Mucosa of descending colon (tissue), 3 donors: ENCODE data around the gene NHERF1. TPM values are rescaled to one million over a fixed set of nuclear protein-coding genes. Genes with fewer than 3 reads are reported as not detected.

Experiments used
- ATAC-seq: fragments of 200-7000 bp; cut with Tn5 transposase; one replicate; pipeline ENCODE4 v1.9.1; 2020; ENCODE audit warnings: mild to moderate bottlenecking, moderate library complexity
- DNase-seq, 3 donors: peaks; one replicate each; pipeline ENCODE4 v3.0.0-alpha.2; 2020
- H3K36me3 ChIP-seq: fragments of 200-600 bp; one replicate; pipeline ENCODE4 v1.8.0; 2021; ENCODE audit warnings: low read depth, mild to moderate bottlenecking
- H3K4me1 ChIP-seq: fragments of 200-600 bp; one replicate; pipeline ENCODE4 v1.8.0; 2021; ENCODE audit warnings: low read depth, mild to moderate bottlenecking
- H3K4me3 ChIP-seq: fragments of 200-600 bp; one replicate; pipeline ENCODE4 v1.8.0; 2021; ENCODE audit warnings: mild to moderate bottlenecking
- H3K9me3 ChIP-seq: fragments of 200-600 bp; one replicate; pipeline ENCODE4 v1.8.0; 2021; ENCODE audit warnings: mild to moderate bottlenecking
- CTCF ChIP-seq: fragments of 200-600 bp; IDR thresholded peaks from one replicate; pipeline ENCODE4 v1.8.0; 2022; ENCODE audit warnings: antibody characterized with exemption, mild to moderate bottlenecking
- intact Hi-C, 2 donors: fragments of 100-400 bp; cut with DNase I in 1 of 2; cut with micrococcal nuclease in 1 of 2; formaldehyde crosslinking; loops; one replicate each; pipeline versions ENCODE4 v1.11.0 to v1.11.1; 2022; cut with DNase I, micrococcal nuclease
- total RNA-seq, 3 donors: library from RNA; stranded (reverse); fragmentation: NEBNext Ultra II Directional in 2 of 3; extraction: Animal tissue kit (Norgen Biotek cat#: 25700) in 2 of 3; gene quantifications; one replicate each; pipeline versions ENCODE4 v1.2.1 to v1.2.4, GENCODE V29; 2021 to 2023
- donor health status: DM: no; HTN: no; CAD: no; lungs with moderate emphysema.
- donor health status: DM: no; HTN: no; CAD: no.
- donor health status: DM: no; HTN: yes; CAD: no.

Gene NHERF1
- total RNA-seq, 3 donors from 2014 or later = 109 to 281 (median 164) TPM

- peaks cover 16% of the 10 kb centered on the region for H3K4me1 ChIP-seq
- intact Hi-C loops = no loop called here
- H3K36me3 ChIP-seq = no peaks in the 10 kb centered on the region
- DNase-seq (peak in 1 of 3 donors; percentile 27), ATAC-seq (no peak)
- H3K9me3 ChIP-seq = no peaks in the 10 kb centered on the region
- TF ChIP-seq CTCF = no peak
- no peak overlapping the region for H3K4me3 ChIP-seq
These were observed 14.9 kb upstream of the NHERF1 start for GRCh38 chr17:74733365-74734122.

- Histone ChIP-seq H3K4me1 (peaks cover 22% of the 10 kb centered on the region), H3K4me3 (no peak overlapping the region), H3K9me3 (no peaks in the 10 kb centered on the region), H3K36me3 (no peaks in the 10 kb centered on the region)
- intact Hi-C loops = no loop called here
- TF ChIP-seq CTCF = no peak
- ATAC-seq (no peak), DNase-seq (no peak)
These were observed 14.2 kb upstream of the NHERF1 start for GRCh38 chr17:74734256-74734655.

- Histone ChIP-seq H3K4me3 (no peak within 1 kb of the TSS), H3K4me1 (peaks cover 27% of the 10 kb centered on the region), H3K36me3 (no peaks in the 10 kb centered on the region), H3K9me3 (no peaks in the 10 kb centered on the region)
- TF ChIP-seq CTCF = peak; percentile 28
- peak; percentile 63 for ATAC-seq
- DNase-seq = peak in 2 of 3 donors; percentile 65 to 81
- intact Hi-C loops = no loop called here
These were observed 11.7 kb upstream of the NHERF1 start, which contains the start of gene RAB37 for GRCh38 chr17:74736513-74737298. Gene RAB37, plus strand, starts transcription at chr17:74737256. Its CDS starts 17 bp downstream, at chr17:74737273.

GRCh38 chr17:74737299-74738050 is 11.0 kb upstream of the NHERF1 start:
- intact Hi-C loops = no loop called here
- TF ChIP-seq CTCF = no peak
- no peaks in the 10 kb centered on the region for H3K9me3 ChIP-seq
- H3K4me3 ChIP-seq = no peak overlapping the region
- peak in 1 of 3 donors; percentile 67 for DNase-seq
- ATAC-seq = peak; percentile 23
- H3K4me1 ChIP-seq = peaks cover 31% of the 10 kb centered on the region
- no peaks in the 10 kb centered on the region for H3K36me3 ChIP-seq
